GM12801 (cell line): ENCODE data around the gene BCHE.

Experiments used
- TF ChIP-seq, protein P1 (sequence below): IDR thresholded peaks from one replicate; pipeline ENCODE4 v1.5.1; 2011; ENCODE audit warnings: control low read depth; ENCODE audit not compliant: insufficient read length; ENCODE audit errors: extremely low read depth

The BCHE gene

DNA sequence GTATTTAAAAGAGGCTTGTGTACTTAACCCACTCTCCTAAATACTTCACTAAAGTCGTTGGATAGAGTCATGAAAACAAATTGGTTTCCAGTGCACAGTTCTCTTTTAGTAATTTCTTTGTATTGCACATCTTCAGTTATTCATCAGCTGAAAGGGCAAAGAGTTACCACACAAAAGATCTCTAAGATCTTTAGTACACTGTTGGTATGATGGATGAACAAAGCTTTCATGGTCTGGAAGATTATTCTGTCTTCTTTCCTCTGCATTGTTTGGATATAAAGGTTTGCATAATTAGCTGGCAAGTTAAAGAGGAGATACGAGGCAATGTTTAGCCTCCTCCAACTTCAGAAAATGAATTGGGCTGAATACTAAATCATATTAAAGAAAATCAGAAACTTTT, 40.5 kb downstream of the BCHE start:
- TF ChIP-seq, protein P1, sequence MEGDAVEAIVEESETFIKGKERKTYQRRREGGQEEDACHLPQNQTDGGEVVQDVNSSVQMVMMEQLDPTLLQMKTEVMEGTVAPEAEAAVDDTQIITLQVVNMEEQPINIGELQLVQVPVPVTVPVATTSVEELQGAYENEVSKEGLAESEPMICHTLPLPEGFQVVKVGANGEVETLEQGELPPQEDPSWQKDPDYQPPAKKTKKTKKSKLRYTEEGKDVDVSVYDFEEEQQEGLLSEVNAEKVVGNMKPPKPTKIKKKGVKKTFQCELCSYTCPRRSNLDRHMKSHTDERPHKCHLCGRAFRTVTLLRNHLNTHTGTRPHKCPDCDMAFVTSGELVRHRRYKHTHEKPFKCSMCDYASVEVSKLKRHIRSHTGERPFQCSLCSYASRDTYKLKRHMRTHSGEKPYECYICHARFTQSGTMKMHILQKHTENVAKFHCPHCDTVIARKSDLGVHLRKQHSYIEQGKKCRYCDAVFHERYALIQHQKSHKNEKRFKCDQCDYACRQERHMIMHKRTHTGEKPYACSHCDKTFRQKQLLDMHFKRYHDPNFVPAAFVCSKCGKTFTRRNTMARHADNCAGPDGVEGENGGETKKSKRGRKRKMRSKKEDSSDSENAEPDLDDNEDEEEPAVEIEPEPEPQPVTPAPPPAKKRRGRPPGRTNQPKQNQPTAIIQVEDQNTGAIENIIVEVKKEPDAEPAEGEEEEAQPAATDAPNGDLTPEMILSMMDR, result no peak

DNA sequence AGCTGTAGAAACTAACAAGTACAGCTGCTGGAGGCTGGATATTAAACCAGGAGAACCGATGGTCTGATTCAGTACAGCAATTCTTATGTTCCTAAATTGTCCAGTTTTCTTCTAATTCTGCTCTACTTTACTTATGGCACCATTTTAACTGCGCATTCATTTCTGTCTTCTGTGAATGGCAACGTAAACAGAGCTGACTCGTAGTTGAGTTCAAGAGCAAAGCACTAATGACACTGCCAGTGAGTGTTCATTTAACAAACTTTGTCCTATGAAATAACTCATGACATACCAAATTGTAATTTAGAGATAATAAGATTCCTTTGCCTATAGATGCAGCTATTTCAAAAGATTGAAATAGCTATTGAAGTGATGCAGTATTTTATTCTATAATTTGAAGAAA, 48.7 kb downstream of the BCHE start:
- TF ChIP-seq, protein P1, result no peak

DNA sequence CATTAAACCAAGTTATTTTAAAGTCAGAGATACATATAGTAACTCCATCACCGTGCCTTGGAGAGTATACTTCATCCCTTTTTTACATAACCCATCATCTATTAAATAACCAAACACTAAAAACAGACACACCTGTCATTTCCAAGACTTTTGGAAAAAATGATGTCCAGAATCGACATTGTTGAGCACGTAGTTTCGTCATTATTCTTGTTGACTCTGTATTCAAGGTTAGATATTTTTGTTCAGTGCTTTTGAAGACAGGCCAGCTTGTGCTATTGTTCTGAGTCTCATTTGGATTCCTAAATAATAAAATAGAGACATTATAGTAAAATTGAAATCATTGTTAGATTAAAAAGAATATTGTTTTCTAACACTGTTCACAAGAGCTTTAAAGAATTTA, 51.2 kb downstream of the BCHE start:
- TF ChIP-seq, protein P1, result no peak

DNA sequence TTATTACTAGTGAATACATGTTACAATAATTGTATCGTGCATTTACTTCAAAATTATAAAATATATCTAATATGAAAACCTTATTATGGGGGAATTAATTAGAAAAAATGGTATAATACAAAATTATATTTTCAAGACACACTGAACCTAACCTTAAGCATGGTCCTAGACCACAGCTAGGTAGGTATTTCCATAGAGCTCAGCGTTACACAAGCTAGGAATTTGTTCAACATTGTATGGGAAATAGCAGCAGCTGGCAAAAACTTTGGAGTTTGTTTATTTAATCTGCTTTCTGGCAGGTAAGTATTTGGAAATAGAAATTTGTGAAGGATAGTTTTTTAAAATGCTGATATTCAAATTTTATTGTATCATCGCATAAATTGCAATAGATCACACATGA, 52.9 kb downstream of the BCHE start:
- TF ChIP-seq, protein P1, result no peak

DNA sequence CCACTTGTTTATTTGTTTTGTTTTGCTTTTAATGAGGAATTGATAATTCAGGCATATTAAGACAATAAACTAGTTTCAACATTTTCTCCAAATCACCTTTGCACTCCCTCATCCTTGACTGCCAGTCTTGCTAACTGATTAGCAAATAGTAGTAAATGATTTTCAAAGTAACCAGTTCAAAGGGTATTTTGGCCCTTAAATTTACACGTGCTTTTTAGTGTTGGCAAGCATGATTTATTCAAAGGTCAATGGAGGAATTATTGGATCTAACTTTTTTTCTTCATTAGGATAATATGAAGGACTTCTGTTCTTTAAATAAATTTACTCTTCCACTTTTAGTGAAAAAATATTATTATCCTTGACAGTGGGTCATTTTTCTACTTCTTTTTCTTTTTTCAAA, 53.8 kb downstream of the BCHE start:
- TF ChIP-seq, protein P1, result no peak

DNA sequence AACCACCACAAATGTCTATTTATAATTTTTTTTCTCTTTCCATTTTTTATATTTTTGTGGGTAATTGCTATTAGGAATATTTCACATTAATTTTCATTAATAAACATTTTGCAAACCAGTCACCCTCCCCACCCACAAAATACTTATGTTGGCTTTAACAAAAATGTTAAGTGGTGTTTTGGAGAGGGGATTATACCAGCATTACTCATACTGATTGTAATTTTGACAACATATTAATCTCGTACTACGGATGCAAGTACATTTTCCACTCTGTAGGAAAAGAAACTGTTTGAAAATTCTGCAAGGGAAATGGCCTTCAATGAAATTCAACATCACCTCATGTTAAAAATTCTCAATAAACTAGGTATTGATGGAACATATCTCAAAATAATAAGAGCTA, 58.3 kb downstream of the BCHE start:
- TF ChIP-seq, protein P1, result no peak

DNA sequence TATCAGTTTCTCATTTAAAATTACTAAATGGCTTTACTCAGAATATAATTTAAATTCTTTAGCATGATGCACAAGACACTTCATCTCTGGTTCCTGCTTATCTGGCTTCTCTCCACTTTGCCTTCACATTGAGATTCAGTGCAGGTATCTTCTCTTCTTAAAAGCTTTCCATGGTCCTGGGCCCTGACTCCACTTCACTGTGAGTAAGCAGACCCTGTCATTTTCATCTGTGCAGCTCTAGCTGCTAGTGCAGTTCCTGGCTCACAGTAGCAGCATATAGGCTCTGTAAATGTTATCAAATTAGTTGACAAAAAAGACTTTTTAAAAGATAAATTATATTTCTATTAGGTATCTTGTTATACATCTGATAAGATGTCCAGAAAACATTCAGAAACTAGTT, 58.8 kb downstream of the BCHE start:
- TF ChIP-seq, protein P1, result no peak

DNA sequence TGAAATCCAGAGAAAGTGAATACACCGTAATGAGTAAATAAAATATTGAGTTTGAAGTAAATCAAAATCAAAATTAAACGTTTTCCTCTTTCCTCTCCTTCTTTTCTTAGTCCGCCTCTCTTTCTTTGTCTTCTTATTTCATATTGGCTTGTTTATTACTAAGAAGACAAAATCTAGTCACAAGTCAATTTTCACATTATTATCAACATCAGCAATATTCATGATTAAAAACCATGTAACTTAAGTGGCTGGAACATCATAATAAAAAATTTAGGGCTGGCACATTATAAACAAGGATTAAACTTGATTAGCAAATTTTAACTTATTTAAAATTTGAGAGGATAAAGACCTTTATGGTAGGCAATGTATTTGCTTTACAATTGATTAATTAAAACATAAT, 61.4 kb downstream of the BCHE start:
- TF ChIP-seq, protein P1, result no peak
